ENCODE data around the gene UTP11.

UTP11 gene

GRCh38 chr1:38074302-38074677 is 61.8 kb downstream of the UTP11 start:
- H3K4me3 ChIP-seq (ENCODE audit: low read length) = no peak overlapping the region
- TF ChIP-seq ZNF274 (IDR thresholded peaks at IDR 0.05; ENCODE audit: low read depth, low read length) = no peak
